HUES6 (cell line): ENCODE data around the gene TRMT1L.

ENCODE experiments used
- H3K27ac ChIP-seq: 2 replicates; pipeline ENCODE4 v1.7.0; 2013; ENCODE audit warnings: low read depth, mild to moderate bottlenecking, low read length, inconsistent platforms
- H3K27me3 ChIP-seq: 2 replicates; pipeline ENCODE4 v1.6.1; 2013; ENCODE audit warnings: low read length; ENCODE audit not compliant: control insufficient read depth, insufficient read depth
- H3K36me3 ChIP-seq: 2 replicates; pipeline ENCODE4 v1.6.1; 2013; ENCODE audit warnings: low read length; ENCODE audit not compliant: control insufficient read depth, insufficient read depth
- H3K4me1 ChIP-seq: 2 replicates; pipeline ENCODE4 v1.6.1; 2013; ENCODE audit warnings: low read length; ENCODE audit not compliant: control insufficient read depth, insufficient read depth
- H3K4me3 ChIP-seq: 2 replicates; pipeline ENCODE4 v1.5.1; 2013; ENCODE audit warnings: low read depth, low read length
- H3K9ac ChIP-seq: one replicate; pipeline ENCODE4 v1.6.1; 2013; ENCODE audit warnings: mild to moderate bottlenecking, low read length
- H3K9me3 ChIP-seq: 2 replicates; pipeline ENCODE4 v1.6.1; 2013; ENCODE audit warnings: low read depth, low read length; ENCODE audit not compliant: control insufficient read depth, insufficient read depth

Gene TRMT1L

DNA sequence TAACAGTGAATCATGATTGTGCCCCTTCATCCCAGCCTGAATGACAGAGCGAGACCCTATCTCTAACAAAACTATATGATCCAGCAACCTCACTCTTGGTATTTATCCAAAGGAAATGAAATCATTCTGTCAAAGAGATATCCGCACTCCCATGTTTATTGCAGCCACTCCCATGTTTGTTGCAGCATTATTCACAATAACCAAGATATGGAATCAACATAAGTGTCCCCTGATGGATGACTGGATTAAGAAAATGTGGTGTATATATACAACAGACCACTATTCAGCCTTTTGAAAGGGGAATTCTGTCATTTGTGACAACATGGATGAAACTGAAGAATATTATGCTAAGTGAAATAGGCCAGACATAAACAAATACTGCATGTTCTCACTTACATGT, 44.4 kb downstream of the TRMT1L start:
- H3K4me3 ChIP-seq: no peak overlapping the region
- H3K27me3 ChIP-seq: no peaks in the 10 kb centered on the region
- H3K9me3 ChIP-seq: peaks cover 5% of the 10 kb centered on the region; the same call in 1 of the 2 replicates
- H3K4me1 ChIP-seq: no peaks in the 10 kb centered on the region
- H3K27ac ChIP-seq: no peak overlapping the region
- H3K36me3 ChIP-seq: no peaks in the 10 kb centered on the region
- no peak overlapping the region for H3K9ac ChIP-seq

DNA sequence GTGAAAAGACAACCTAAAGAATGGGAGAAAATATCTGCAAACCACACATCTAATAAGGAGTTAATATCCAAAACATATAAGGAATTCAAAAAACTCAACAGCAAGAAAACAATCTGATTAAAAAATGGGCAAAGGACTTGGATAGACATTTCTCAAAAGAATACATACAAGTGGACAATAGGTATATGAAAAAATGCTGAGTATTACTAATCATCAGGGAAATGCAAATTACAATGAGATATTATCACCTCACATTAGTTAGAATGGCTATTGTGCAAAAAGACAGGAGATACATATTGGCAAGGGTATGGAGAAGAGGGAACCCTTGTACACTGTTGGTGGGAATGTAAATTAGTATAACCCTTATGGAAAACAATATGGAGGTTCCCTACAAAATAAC, 44.9 kb downstream of the TRMT1L start:
- no peak overlapping the region for H3K9ac ChIP-seq
- H3K4me1 ChIP-seq: no peaks in the 10 kb centered on the region
- H3K27me3 ChIP-seq: no peaks in the 10 kb centered on the region
- H3K4me3 ChIP-seq: no peak overlapping the region
- no peak overlapping the region for H3K27ac ChIP-seq
- peaks cover 5% of the 10 kb centered on the region; the same call in 1 of the 2 replicates for H3K9me3 ChIP-seq
- no peaks in the 10 kb centered on the region for H3K36me3 ChIP-seq

DNA sequence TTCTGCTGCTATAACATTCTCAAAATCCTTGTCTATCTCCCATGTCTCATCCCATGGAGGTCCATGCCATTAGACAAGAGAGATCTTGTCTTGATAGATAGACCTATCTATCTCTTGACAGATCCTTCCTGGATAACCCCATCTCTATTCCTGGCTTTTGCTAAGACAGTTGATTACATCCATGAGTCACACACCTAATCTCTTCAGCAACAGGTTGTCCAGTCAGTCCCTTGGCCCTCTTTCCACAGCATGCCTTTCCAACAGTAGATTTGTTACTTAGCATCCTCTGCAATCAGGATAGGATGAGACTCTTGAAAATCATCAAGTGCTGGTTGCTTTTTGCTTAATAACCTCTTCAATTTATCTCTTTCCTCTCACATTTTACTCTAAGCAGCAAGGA, 46.6 kb downstream of the TRMT1L start:
- Histone ChIP-seq H3K4me1 (no peaks in the 10 kb centered on the region), H3K9me3 (peaks cover 5% of the 10 kb centered on the region; the same call in 1 of the 2 replicates), H3K27ac (no peak overlapping the region), H3K27me3 (no peaks in the 10 kb centered on the region), H3K36me3 (no peaks in the 10 kb centered on the region), H3K4me3 (no peak overlapping the region), H3K9ac (no peak overlapping the region)

DNA sequence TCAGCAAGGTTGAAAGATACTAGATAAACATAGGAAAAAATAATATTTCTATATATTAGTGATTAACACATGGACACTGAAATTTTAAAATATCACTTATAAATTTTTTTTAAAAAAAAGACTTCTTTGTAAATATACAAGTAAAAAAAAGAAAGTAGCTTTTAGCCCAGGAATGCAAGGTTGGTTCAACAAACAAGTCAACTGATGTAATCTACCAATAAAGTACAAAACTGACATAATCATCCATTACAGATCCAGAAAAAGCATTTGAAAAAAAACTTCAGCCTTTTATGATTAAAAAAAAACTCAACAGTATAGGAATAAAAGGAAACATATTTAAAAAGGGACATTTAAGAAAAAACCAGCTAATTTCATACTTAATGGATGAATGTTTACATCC, 48.4 kb downstream of the TRMT1L start:
- Histone ChIP-seq H3K36me3 (peaks cover 11% of the 10 kb centered on the region), H3K9me3 (peaks cover 5% of the 10 kb centered on the region; the same call in 1 of the 2 replicates), H3K27me3 (no peaks in the 10 kb centered on the region), H3K4me3 (no peak overlapping the region), H3K9ac (no peak overlapping the region), H3K27ac (no peak overlapping the region), H3K4me1 (no peaks in the 10 kb centered on the region)

DNA sequence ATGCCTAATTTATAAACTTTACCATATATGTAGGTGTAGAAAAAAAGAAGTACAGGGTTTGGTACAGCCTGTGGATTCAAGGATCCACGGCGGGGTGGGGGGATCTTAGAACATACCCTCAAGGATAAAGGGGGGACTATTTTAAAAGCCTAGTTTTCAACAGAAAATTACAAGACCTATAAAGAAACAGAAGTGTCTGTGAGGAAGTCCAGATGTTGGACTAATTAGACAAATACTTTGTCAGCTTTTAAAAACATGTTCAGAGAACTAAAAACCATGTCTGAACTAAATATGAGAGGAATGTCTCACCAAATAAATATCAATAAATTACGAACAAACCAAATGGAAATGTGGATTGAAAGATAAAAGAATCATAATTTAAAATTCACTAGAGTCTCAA, 51.6 kb downstream of the TRMT1L start:
- H3K9ac ChIP-seq: no peak overlapping the region
- H3K4me1 ChIP-seq: no peaks in the 10 kb centered on the region
- H3K4me3 ChIP-seq: no peak overlapping the region
- H3K27me3 ChIP-seq: no peaks in the 10 kb centered on the region
- peaks cover 5% of the 10 kb centered on the region; the same call in 1 of the 2 replicates for H3K9me3 ChIP-seq
- peaks cover 13% of the 10 kb centered on the region for H3K36me3 ChIP-seq
- no peak overlapping the region for H3K27ac ChIP-seq

DNA sequence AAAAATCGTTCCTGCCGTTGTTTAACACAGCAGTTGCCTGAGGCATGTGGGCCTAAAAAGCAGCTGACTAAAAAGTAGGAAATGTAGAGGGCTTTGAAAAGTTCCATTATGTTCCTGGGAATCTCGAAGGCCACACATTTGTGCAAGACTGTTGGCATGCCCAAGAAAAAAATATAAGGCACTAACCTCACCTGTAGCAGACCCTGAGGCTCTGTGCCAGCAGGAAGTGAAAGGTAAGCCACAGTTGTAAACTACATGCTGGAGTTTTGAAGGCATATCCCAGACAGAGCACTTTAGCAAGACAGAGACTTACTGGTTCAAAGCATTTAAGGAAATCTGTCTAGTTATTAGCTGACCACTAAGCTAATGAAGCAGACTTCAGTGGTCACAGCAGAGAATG, 52.7 kb downstream of the TRMT1L start:
- Histone ChIP-seq H3K27ac (no peak overlapping the region), H3K4me1 (no peaks in the 10 kb centered on the region), H3K9me3 (peaks cover 5% of the 10 kb centered on the region; the same call in 1 of the 2 replicates), H3K27me3 (no peaks in the 10 kb centered on the region), H3K36me3 (peaks cover 24% of the 10 kb centered on the region), H3K4me3 (no peak overlapping the region), H3K9ac (no peak overlapping the region)

DNA sequence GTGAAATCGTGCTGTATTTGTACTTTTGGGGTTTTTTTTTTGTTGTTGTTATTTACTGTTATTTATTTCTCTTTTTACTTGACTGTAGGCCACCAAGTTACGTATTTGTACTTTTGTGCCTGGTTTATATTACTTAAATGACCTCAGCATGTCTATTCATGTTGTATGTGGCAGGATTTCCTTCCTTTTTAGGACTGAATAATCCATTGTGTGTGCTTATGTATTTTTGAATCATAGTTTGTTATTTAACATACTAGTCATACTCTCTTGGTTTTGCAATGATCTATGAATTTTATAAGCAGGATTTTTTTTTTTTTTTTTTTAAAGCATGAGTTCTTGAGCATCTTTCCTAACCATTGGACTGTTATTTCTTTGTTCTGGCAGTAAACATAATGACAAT, 60.2 kb downstream of the TRMT1L start:
- H3K36me3 ChIP-seq: peaks cover 60% of the 10 kb centered on the region
- no peak overlapping the region for H3K27ac ChIP-seq
- H3K4me1 ChIP-seq: no peaks in the 10 kb centered on the region
- no peak overlapping the region for H3K4me3 ChIP-seq
- H3K27me3 ChIP-seq: no peaks in the 10 kb centered on the region
- no peak overlapping the region for H3K9ac ChIP-seq
- no peaks in the 10 kb centered on the region for H3K9me3 ChIP-seq

DNA sequence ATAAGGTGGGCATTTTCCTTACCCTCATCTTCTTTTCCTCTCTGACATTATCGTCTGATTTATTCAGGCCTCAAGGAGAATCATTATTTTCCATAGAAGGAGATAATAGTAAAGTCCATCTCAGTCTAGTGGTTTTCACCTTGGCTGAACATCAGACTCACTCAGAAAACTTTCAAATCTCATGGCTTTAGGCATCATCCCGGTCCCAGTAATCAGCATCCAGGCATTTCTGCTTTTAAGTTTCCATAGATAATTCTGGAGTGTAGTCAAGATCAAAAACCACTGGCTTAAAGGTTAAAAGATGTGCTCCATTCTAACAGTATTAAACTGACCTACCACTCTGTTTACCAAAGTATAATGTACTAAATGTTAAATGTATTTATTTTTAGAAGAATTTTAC, 62.0 kb downstream of the TRMT1L start:
- Histone ChIP-seq H3K27me3 (no peaks in the 10 kb centered on the region), H3K9me3 (no peaks in the 10 kb centered on the region), H3K4me3 (no peak overlapping the region), H3K27ac (no peak overlapping the region), H3K36me3 (peaks cover 66% of the 10 kb centered on the region), H3K9ac (no peak overlapping the region), H3K4me1 (no peaks in the 10 kb centered on the region)

DNA sequence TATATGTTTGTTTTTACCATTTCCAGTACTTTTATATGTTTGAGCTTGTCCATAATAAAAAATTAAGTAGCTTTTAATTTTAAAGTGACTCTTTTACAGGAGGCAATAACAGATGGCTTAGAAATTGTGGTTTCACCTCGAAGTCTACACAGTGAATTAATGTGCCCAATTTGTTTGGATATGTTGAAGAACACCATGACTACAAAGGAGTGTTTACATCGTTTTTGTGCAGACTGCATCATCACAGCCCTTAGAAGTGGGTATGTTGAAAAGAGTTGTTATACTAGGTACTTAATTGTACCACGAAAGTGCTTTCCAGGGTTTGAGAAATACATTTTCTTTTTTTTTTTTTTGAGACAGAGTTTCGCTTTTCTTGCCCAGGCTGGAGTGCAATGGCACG, 65.3 kb downstream of the TRMT1L start:
- Histone ChIP-seq H3K27me3 (no peaks in the 10 kb centered on the region), H3K36me3 (peaks cover 70% of the 10 kb centered on the region), H3K27ac (no peak overlapping the region), H3K4me3 (no peak overlapping the region), H3K9me3 (no peaks in the 10 kb centered on the region), H3K9ac (no peak overlapping the region), H3K4me1 (peaks cover 4% of the 10 kb centered on the region; the same call in 1 of the 2 replicates)

DNA sequence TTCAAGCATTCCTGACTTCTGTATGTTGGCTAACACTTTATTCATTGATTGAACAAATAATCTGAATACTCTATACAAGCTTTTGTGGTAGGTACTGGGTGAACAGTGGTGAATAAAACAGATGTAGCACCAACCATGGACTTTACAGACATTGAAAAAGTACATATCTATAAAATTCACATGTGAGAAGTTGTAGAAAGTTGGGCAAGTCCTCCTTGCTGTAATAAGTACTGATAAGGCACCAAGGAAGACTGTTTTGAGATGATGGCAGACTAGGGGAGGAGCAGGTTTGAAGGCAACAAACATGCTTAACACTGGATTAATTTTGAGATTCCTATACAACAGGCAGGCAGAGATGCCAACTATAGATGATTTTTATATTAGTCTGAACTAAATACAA, 69.0 kb downstream of the TRMT1L start:
- H3K9ac ChIP-seq: no peak overlapping the region
- no peak overlapping the region for H3K27ac ChIP-seq
- H3K36me3 ChIP-seq: peaks cover 39% of the 10 kb centered on the region
- no peaks in the 10 kb centered on the region for H3K27me3 ChIP-seq
- H3K4me1 ChIP-seq: peaks cover 9% of the 10 kb centered on the region; the same call in 1 of the 2 replicates
- no peaks in the 10 kb centered on the region for H3K9me3 ChIP-seq
- H3K4me3 ChIP-seq: no peak overlapping the region

DNA sequence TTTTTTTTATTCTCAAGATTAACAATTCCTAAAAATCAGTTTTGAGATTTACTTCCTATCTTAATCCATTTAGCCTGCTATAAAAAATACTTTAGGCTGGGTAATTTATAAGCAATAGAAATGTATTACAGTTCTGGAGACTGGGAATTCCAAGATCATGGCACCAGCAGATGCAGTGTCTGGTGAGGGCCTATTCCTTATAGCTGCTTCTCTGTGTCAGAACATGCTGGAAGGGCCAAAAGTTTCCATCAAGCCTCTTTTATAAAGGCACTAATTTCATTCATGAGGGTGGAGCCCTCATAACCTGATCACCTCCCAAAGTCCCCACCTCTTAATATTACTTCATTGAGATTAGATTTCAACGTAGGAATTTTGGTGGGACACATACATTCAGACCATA, 69.7 kb downstream of the TRMT1L start:
- H3K36me3 ChIP-seq: peaks cover 39% of the 10 kb centered on the region

DNA sequence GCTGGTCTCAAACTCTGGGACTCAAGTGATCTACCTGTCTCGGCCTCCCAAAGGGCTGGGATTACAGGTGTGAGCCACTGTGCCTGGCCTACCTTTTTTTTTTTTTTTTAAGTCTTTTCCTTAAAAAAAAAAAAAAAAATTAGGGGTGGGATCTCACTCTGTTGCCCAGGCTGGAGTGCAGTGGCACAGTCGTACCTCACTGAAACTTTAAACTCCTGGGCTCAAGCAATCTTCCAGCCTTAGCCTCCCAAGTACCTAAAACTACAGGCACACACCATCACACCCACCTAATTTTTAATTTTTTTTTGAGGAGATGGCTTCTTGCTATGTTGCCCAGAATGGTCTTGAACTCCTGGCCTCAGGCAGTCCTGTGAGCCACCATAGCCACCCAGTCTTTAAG, 72.9 kb downstream of the TRMT1L start:
- no peak overlapping the region for H3K4me3 ChIP-seq
- H3K4me1 ChIP-seq: peaks cover 9% of the 10 kb centered on the region; the same call in 1 of the 2 replicates
- H3K36me3 ChIP-seq: peaks cover 17% of the 10 kb centered on the region
- H3K9ac ChIP-seq: no peak overlapping the region
- H3K9me3 ChIP-seq: no peaks in the 10 kb centered on the region
- no peaks in the 10 kb centered on the region for H3K27me3 ChIP-seq
- H3K27ac ChIP-seq: no peak overlapping the region

More for the DNA sequence above, 69.7 kb downstream of the TRMT1L start:
- no peaks in the 10 kb centered on the region for H3K9me3 ChIP-seq
- H3K4me1 ChIP-seq: peaks cover 9% of the 10 kb centered on the region; the same call in 1 of the 2 replicates
- H3K27me3 ChIP-seq: no peaks in the 10 kb centered on the region
- H3K4me3 ChIP-seq: no peak overlapping the region
- no peak overlapping the region for H3K9ac ChIP-seq
- H3K27ac ChIP-seq: no peak overlapping the region
